WTC11 (cell line): ENCODE measurements around the gene CLIP1.

Experiments used
- CTCF ChIP-seq: fragments of 200-600 bp; IDR thresholded peaks from 2 replicates; pipeline ENCODE4 v1.8.0; 2022; ENCODE audit warnings: antibody characterized with exemption
- FOXP4 ChIP-seq: sonication (generic); formaldehyde crosslinking; IDR thresholded peaks from 2 replicates; pipeline ENCODE4 v1.8.0; 2022; ENCODE audit warnings: mild to moderate bottlenecking, missing genetic modification reagents
- MAX ChIP-seq: sonication (generic); formaldehyde crosslinking; IDR thresholded peaks from 2 replicates; pipeline ENCODE4 v1.8.0; 2022; ENCODE audit warnings: mild to moderate bottlenecking, missing genetic modification reagents
- MYBL2 ChIP-seq: sonication (generic); formaldehyde crosslinking; IDR thresholded peaks from 2 replicates; pipeline ENCODE4 v1.8.1; 2023; ENCODE audit warnings: mild to moderate bottlenecking, moderate library complexity, missing genetic modification reagents

GRCh38 chr12:122282061-122282460 is 140.4 kb downstream of the CLIP1 start:
- TF ChIP-seq CTCF (no peak), MYBL2 (CRISPR knock-in tag) (no peak), FOXP4 (CRISPR knock-in tag) (no peak), MAX (no peak)
